Psoas muscle (tissue), 8 donors: Measurements from ENCODE around the gene PRSS33. TPM values are rescaled to one million over a fixed set of nuclear protein-coding genes. Genes with fewer than 3 reads are reported as not detected.

Experiments
- ATAC-seq, 4 donors: fragments of 200-7000 bp; cut with Tn5 transposase; one replicate each; pipeline ENCODE4 v1.9.1; 2020; ENCODE audit warnings: moderate library complexity in 3 of 4, mild to moderate bottlenecking in 2 of 4
- DNase-seq, 2 donors: peaks; one replicate each; pipeline ENCODE4 v3.0.0-alpha.2; 2020
- H3K27ac ChIP-seq: fragments of 200-600 bp; one replicate; pipeline ENCODE4 v1.8.0; 2022
- H3K27me3 ChIP-seq, 3 donors: fragments of 200-600 bp in 1 of 3; one replicate each; pipeline versions ENCODE4 v1.6.1 to v1.8.0; 2013 to 2022; ENCODE audit warnings: low read length in 2 of 3, mild to moderate bottlenecking in 2 of 3, moderate library complexity in 1 of 3; ENCODE audit not compliant: insufficient read depth in 3 of 3
- H3K36me3 ChIP-seq, 2 donors: fragments of 200-600 bp in 1 of 2; one replicate each; pipeline versions ENCODE4 v1.6.1 to v1.8.0; 2013 to 2022; ENCODE audit warnings: low read depth in 1 of 2, mild to moderate bottlenecking in 1 of 2, moderate library complexity in 1 of 2; ENCODE audit not compliant: insufficient read depth in 1 of 2
- H3K4me1 ChIP-seq: fragments of 200-600 bp; one replicate; pipeline ENCODE4 v1.8.0; 2022
- H3K4me3 ChIP-seq: fragments of 200-600 bp; one replicate; pipeline ENCODE4 v1.8.0; 2022; ENCODE audit warnings: mild to moderate bottlenecking
- H3K9me3 ChIP-seq: fragments of 200-600 bp; one replicate; pipeline ENCODE4 v1.8.0; 2022
- CTCF ChIP-seq: fragments of 200-600 bp; IDR thresholded peaks from one replicate; pipeline ENCODE4 v1.8.0; 2022; ENCODE audit warnings: antibody characterized with exemption
- WGBS, 3 donors: extraction: QIAGEN DNeasy Blood & Tissue Kit; methylation state at CpG; one replicate each; pipeline versions ENCODE4 v1.1.6 to v1.1.7; 2013; 5-methylcytosine and 5-hydroxymethylcytosine counted together
- intact Hi-C, 2 donors: fragments of 100-400 bp; cut with DNase I; formaldehyde crosslinking; loops; one replicate each; pipeline versions ENCODE4 v1.11.0 to v1.14.2; 2022
- polyA plus RNA-seq, 3 donors: library from polyadenylated mRNA; stranded (reverse); fragments of 200-250 nt; gene quantifications; one replicate each; pipeline ENCODE4 v1.2.3, GENCODE V29; 2013
- total RNA-seq, 4 donors: library from RNA; stranded (reverse); fragmentation: NEBNext Ultra II Directional in 2 of 4; extraction: Animal tissue kit (Norgen Biotek cat#: 25700) in 2 of 4; gene quantifications; one replicate each; pipeline versions ENCODE4 v1.2.1 to v1.2.4, GENCODE V29; 2021 to 2023
- donor health status: healthy with polysubstance abuse.
- donor health status: DM: no; HTN: no; CAD: no; lungs with moderate emphysema.
- donor health status: Bipolar disorder and iron deficiency.
- donor health status: healthy.
- donor health status: DM: yes; HTN: yes; CAD: no.
- donor health status: DM: no; HTN: no; CAD: no.
- donor health status: DM: no; HTN: no; CAD: no.
- donor health status: DM: yes; HTN: yes; CAD: no.

Gene PRSS33
- total and polyA plus RNA-seq, 7 donors, result not detected

- Histone ChIP-seq H3K27me3 (no peaks in the 10 kb centered on the region), H3K27ac (no peak overlapping the region), H3K36me3 (peaks cover 31 to 100% of the 10 kb centered on the region in 2 donors), H3K9me3 (no peaks in the 10 kb centered on the region), H3K4me3 (no peak overlapping the region), H3K4me1 (peaks cover 17% of the 10 kb centered on the region)
- intact Hi-C loops, result no loop called here
- TF ChIP-seq CTCF, result no peak
- WGBS, 3 donors, result 97 to 98% (median 97%) methylated on average over 9 of the region's 9 CpGs
- DNase-seq (no peak), ATAC-seq (no peak)
Observed at GRCh38 chr16:2764718-2765117, 22.6 kb downstream of the PRSS33 start.

GRCh38 chr16:2763173-2763572 is 24.2 kb downstream of the PRSS33 start:
- no peaks in the 10 kb centered on the region for H3K27me3 ChIP-seq
- DNase-seq, result no peak
- H3K4me1 ChIP-seq, result peaks cover 10% of the 10 kb centered on the region
- peaks cover 39 to 100% of the 10 kb centered on the region in 2 donors for H3K36me3 ChIP-seq
- intact Hi-C loops, result no loop called here
- no peak overlapping the region for H3K27ac ChIP-seq
- peak; percentile 13 to 52 (median 37) for ATAC-seq
- no peaks in the 10 kb centered on the region for H3K9me3 ChIP-seq
- H3K4me3 ChIP-seq, result no peak overlapping the region
- TF ChIP-seq CTCF, result no peak
- WGBS, 3 donors, result 52 to 79% (median 55%) methylated on average over 6 of the region's 6 CpGs

GRCh38 chr16:2762711-2763110 is 24.6 kb downstream of the PRSS33 start:
- no peak overlapping the region for H3K4me3 ChIP-seq
- peaks cover 36 to 100% of the 10 kb centered on the region in 2 donors for H3K36me3 ChIP-seq
- peak in 1 of 2 donors; percentile 28 for DNase-seq
- peaks cover 8% of the 10 kb centered on the region for H3K4me1 ChIP-seq
- no peaks in the 10 kb centered on the region for H3K9me3 ChIP-seq
- WGBS, 3 donors, result 96 to 99% (median 97%) methylated on average over 13 of the region's 13 CpGs
- H3K27me3 ChIP-seq, result no peaks in the 10 kb centered on the region
- no peak overlapping the region for H3K27ac ChIP-seq
- intact Hi-C loops, result no loop called here
- no peak for ATAC-seq
- no peak for TF ChIP-seq CTCF

GRCh38 chr16:2761886-2762583 is 25.3 kb downstream of the PRSS33 start:
- no peak overlapping the region for H3K4me3 ChIP-seq
- peak in 1 of 4 donors; percentile 8 for ATAC-seq
- intact Hi-C loops, result no loop called here
- peaks cover 32 to 100% of the 10 kb centered on the region in 2 donors for H3K36me3 ChIP-seq
- H3K9me3 ChIP-seq, result no peaks in the 10 kb centered on the region
- WGBS, 3 donors, result 97 to 98% (median 98%) methylated on average over 42 of the region's 42 CpGs
- peaks cover 9% of the 10 kb centered on the region for H3K4me1 ChIP-seq
- no peak overlapping the region for H3K27ac ChIP-seq
- peak in 1 of 2 donors; percentile 44 for DNase-seq
- no peaks in the 10 kb centered on the region for H3K27me3 ChIP-seq
- TF ChIP-seq CTCF, result no peak

GRCh38 chr16:2761472-2761871 is 25.9 kb downstream of the PRSS33 start:
- 87 to 96% (median 95%) methylated on average over 10 of the region's 10 CpGs for WGBS, 3 donors
- intact Hi-C loops, result no loop called here
- Histone ChIP-seq H3K27me3 (no peaks in the 10 kb centered on the region), H3K9me3 (no peaks in the 10 kb centered on the region), H3K36me3 (peaks cover 32 to 100% of the 10 kb centered on the region in 2 donors), H3K27ac (no peak overlapping the region), H3K4me1 (peaks cover 14% of the 10 kb centered on the region), H3K4me3 (no peak overlapping the region)
- DNase-seq (no peak), ATAC-seq (no peak)
- TF ChIP-seq CTCF, result no peak
